NT2/D1 (cell line): ENCODE data around the gene KLF16.
A peak's percentile ranks its signal among the peaks of the same experiment; 100 is the strongest.

Experiments
- DNase-seq: peaks from one replicate; pipeline ENCODE4 v3.0.0-alpha.2; 2011; ENCODE audit warnings: low read depth, low spot score
- H3K27me3 ChIP-seq: 2 replicates; pipeline ENCODE4 v1.6.0; 2011; ENCODE audit warnings: mild to moderate bottlenecking; ENCODE audit not compliant: insufficient read length, insufficient read depth
- H3K36me3 ChIP-seq: 2 replicates; pipeline ENCODE4 v1.6.1; 2011; ENCODE audit warnings: mild to moderate bottlenecking, low read length, mixed read lengths; ENCODE audit not compliant: insufficient read depth, insufficient read length
- H3K4me1 ChIP-seq: 2 replicates; pipeline ENCODE4 v1.5.1; 2011; ENCODE audit not compliant: insufficient read depth, insufficient read length
- H3K4me3 ChIP-seq: 2 replicates; pipeline ENCODE4 v1.5.1; 2011; ENCODE audit warnings: low read depth; ENCODE audit not compliant: insufficient read length
- H3K9ac ChIP-seq: 2 replicates; pipeline ENCODE4 v1.6.0; 2011; ENCODE audit warnings: low read depth; ENCODE audit not compliant: insufficient read length
- H3K9me3 ChIP-seq: 2 replicates; pipeline ENCODE4 v1.5.1; 2011; ENCODE audit warnings: mild to moderate bottlenecking, low read length; ENCODE audit not compliant: insufficient read depth
- SUZ12 ChIP-seq: IDR thresholded peaks from 2 replicates; pipeline ENCODE4 v1.6.1; 2011; ENCODE audit not compliant: insufficient read length, insufficient read depth; ENCODE audit errors: extremely low read depth
- YY1 ChIP-seq: IDR thresholded peaks from 2 replicates; pipeline ENCODE4 v1.6.1; 2011; ENCODE audit not compliant: insufficient read length, insufficient read depth
- ZNF274 ChIP-seq: IDR thresholded peaks from 2 replicates; pipeline ENCODE4 v1.6.1; 2011; ENCODE audit warnings: mild to moderate bottlenecking, low read depth, low read length

KLF16 gene

GRCh38 chr19:1859331-1859781 lies 4.0 kb downstream of the KLF16 start:
- no peak for DNase-seq
- no peak for TF ChIP-seq SUZ12
- no peak for TF ChIP-seq ZNF274
- no peak for TF ChIP-seq YY1
- H3K4me1 ChIP-seq, result peaks cover 35% of the 10 kb centered on the region
- no peak overlapping the region for H3K4me3 ChIP-seq
- peaks cover 24% of the 10 kb centered on the region for H3K27me3 ChIP-seq
- H3K36me3 ChIP-seq, result peaks cover under 1% of the 10 kb centered on the region
- peak overlapping the region; percentile 46 for H3K9ac ChIP-seq
- no peaks in the 10 kb centered on the region for H3K9me3 ChIP-seq

- no peak for TF ChIP-seq YY1
- no peak for TF ChIP-seq SUZ12
- TF ChIP-seq ZNF274, result no peak
- Histone ChIP-seq H3K4me1 (peaks cover 40% of the 10 kb centered on the region), H3K4me3 (no peak overlapping the region), H3K36me3 (peaks cover 5% of the 10 kb centered on the region), H3K9ac (no peak overlapping the region), H3K27me3 (peaks cover 24% of the 10 kb centered on the region), H3K9me3 (no peaks in the 10 kb centered on the region)
- no peak for DNase-seq
Measured at GRCh38 chr19:1858412-1859081, 4.8 kb downstream of the KLF16 start.

- no peaks in the 10 kb centered on the region for H3K9me3 ChIP-seq
- H3K27me3 ChIP-seq, result peaks cover 24% of the 10 kb centered on the region
- peaks cover 9% of the 10 kb centered on the region for H3K36me3 ChIP-seq
- TF ChIP-seq ZNF274 (no peak), SUZ12 (no peak), YY1 (no peak)
- DNase-seq, result no peak
- peaks cover 44% of the 10 kb centered on the region for H3K4me1 ChIP-seq
- H3K4me3 ChIP-seq, result no peak overlapping the region
- peak overlapping the region; percentile 44 for H3K9ac ChIP-seq
Measured at GRCh38 chr19:1857648-1858326, 5.6 kb downstream of the KLF16 start.

- Histone ChIP-seq H3K36me3 (peaks cover 16% of the 10 kb centered on the region), H3K27me3 (peaks cover 19% of the 10 kb centered on the region), H3K9me3 (no peaks in the 10 kb centered on the region), H3K4me3 (no peak overlapping the region), H3K4me1 (peaks cover 47% of the 10 kb centered on the region), H3K9ac (no peak overlapping the region)
- no peak for DNase-seq
- TF ChIP-seq ZNF274 (no peak), SUZ12 (no peak), YY1 (no peak)
Measured at GRCh38 chr19:1856698-1857603, 6.4 kb downstream of the KLF16 start.

GRCh38 chr19:1856345-1856697 lies 7.1 kb downstream of the KLF16 start:
- DNase-seq, result no peak
- H3K9ac ChIP-seq, result peak overlapping the region; percentile 70
- H3K4me3 ChIP-seq, result no peak overlapping the region
- TF ChIP-seq SUZ12 (no peak), YY1 (no peak), ZNF274 (no peak)
- peaks cover 12% of the 10 kb centered on the region for H3K27me3 ChIP-seq
- peaks cover 16% of the 10 kb centered on the region for H3K36me3 ChIP-seq
- H3K4me1 ChIP-seq, result peaks cover 47% of the 10 kb centered on the region
- H3K9me3 ChIP-seq, result no peaks in the 10 kb centered on the region

GRCh38 chr19:1855828-1856255 lies 7.5 kb downstream of the KLF16 start:
- Histone ChIP-seq H3K4me1 (peaks cover 45% of the 10 kb centered on the region), H3K9me3 (no peaks in the 10 kb centered on the region), H3K4me3 (peak overlapping the region; percentile 12), H3K9ac (peak overlapping the region; percentile 70), H3K27me3 (peaks cover 7% of the 10 kb centered on the region), H3K36me3 (peaks cover 16% of the 10 kb centered on the region)
- no peak for DNase-seq
- no peak for TF ChIP-seq SUZ12
- no peak for TF ChIP-seq YY1
- TF ChIP-seq ZNF274, result no peak
